PC-9 (cell line): ENCODE data around the gene TLR1. TPM values are rescaled to one million over a fixed set of nuclear protein-coding genes. Genes with fewer than 3 reads are reported as not detected.

Experiments used
- BruUV-seq: library from RNA; stranded (reverse); fragments of 400-500 nt; replicated peaks from 2 replicates; lab custom pipeline; 2021; lab: Mats Ljungman, UMichigan
- CTCF ChIA-PET: fragments of 300-600 bp; sonication (Branson Sonifier 250); formaldehyde crosslinking; loops from one replicate; lab custom pipeline; 2022; ENCODE audit warnings: antibody characterized with exemption; lab: Charles Lee
- POLR2A ChIA-PET: fragments of 300-600 bp; sonication (Branson Sonifier 250); formaldehyde crosslinking; loops from one replicate; lab custom pipeline; 2022; ENCODE audit warnings: antibody characterized with exemption; ENCODE audit not compliant: unreplicated experiment; lab: Charles Lee
- DNase-seq, 2 experiments: peaks; one replicate each; pipeline versions ENCODE4 v3.0.0 to v3.0.0-alpha.2; 2015 to 2022; ENCODE audit warnings: mixed read lengths in 1 of 2
- H2AFZ ChIP-seq: fragments of 200-600 bp; sonication (generic); 2 replicates; pipeline ENCODE4 v1.8.1; 2017; ENCODE audit warnings: antibody characterized with exemption
- H3F3A ChIP-seq: fragments of 200-600 bp; sonication (generic); 2 replicates; pipeline ENCODE4 v1.8.1; 2017; ENCODE audit warnings: antibody characterized with exemption, mild to moderate bottlenecking, low read depth; ENCODE audit not compliant: insufficient read depth
- H3K27ac ChIP-seq: fragments of 200-600 bp; sonication (generic); 2 replicates; pipeline ENCODE4 v1.6.1; 2016; ENCODE audit warnings: mixed run types
- H3K27me3 ChIP-seq: fragments of 200-600 bp; sonication (generic); 2 replicates; pipeline ENCODE4 v1.6.1; 2016; ENCODE audit warnings: low read depth, mixed run types; ENCODE audit not compliant: insufficient read depth
- H3K36me3 ChIP-seq: fragments of 200-600 bp; sonication (generic); 2 replicates; pipeline ENCODE4 v1.6.1; 2016; ENCODE audit warnings: low read depth, mixed run types
- H3K4me1 ChIP-seq: fragments of 200-600 bp; sonication (generic); replicated peaks from 2 replicates; pipeline ENCODE4 v1.6.1; 2016; ENCODE audit warnings: mixed run types; ENCODE audit not compliant: insufficient read depth
- H3K4me2 ChIP-seq: fragments of 200-600 bp; sonication (generic); 2 replicates; pipeline ENCODE4 v1.6.1; 2017; ENCODE audit warnings: mixed run types
- H3K4me3 ChIP-seq: fragments of 200-600 bp; sonication (generic); 2 replicates; pipeline ENCODE4 v1.6.1; 2016; ENCODE audit warnings: mixed run types
- H3K79me2 ChIP-seq: fragments of 200-600 bp; sonication (generic); 2 replicates; pipeline ENCODE4 v1.6.1; 2017; ENCODE audit warnings: low read depth, mixed run types
- H3K9me2 ChIP-seq: fragments of 200-600 bp; sonication (generic); 2 replicates; pipeline ENCODE4 v1.8.1; 2017; ENCODE audit warnings: mild to moderate bottlenecking; ENCODE audit not compliant: insufficient read depth
- H3K9me3 ChIP-seq: fragments of 200-600 bp; sonication (generic); 2 replicates; pipeline ENCODE4 v1.8.1; 2016; ENCODE audit warnings: low read depth; ENCODE audit not compliant: insufficient read depth
- H4K20me1 ChIP-seq: fragments of 200-600 bp; sonication (generic); 2 replicates; pipeline ENCODE4 v1.8.1; 2017; ENCODE audit not compliant: insufficient read depth
- EZH2 ChIP-seq: fragments of 200-600 bp; sonication (generic); IDR thresholded peaks from 2 replicates; pipeline ENCODE4 v1.8.0; 2017; ENCODE audit warnings: antibody characterized with exemption, low read depth
- intact Hi-C: fragments of 100-400 bp; cut with micrococcal nuclease; formaldehyde crosslinking; loops from one replicate; pipeline ENCODE4 v1.10.0; 2022; ENCODE audit not compliant: unreplicated experiment
- total RNA-seq: library from RNA; stranded (reverse); gene quantifications from 2 replicates; pipeline ENCODE4 v1.2.3, GENCODE V29; 2021
- TF ChIP-seq, protein P1 (sequence below): fragments of 200-600 bp; sonication (generic); conservative IDR thresholded peaks from 2 replicates; pipeline ENCODE4 v1.6.1; 2017; ENCODE audit warnings: mixed run types, antibody characterized with exemption, mild to moderate bottlenecking, moderate library complexity

The TLR1 gene
- total RNA-seq, 1 experiment from 2014 or later = 3.9 TPM

DNA sequence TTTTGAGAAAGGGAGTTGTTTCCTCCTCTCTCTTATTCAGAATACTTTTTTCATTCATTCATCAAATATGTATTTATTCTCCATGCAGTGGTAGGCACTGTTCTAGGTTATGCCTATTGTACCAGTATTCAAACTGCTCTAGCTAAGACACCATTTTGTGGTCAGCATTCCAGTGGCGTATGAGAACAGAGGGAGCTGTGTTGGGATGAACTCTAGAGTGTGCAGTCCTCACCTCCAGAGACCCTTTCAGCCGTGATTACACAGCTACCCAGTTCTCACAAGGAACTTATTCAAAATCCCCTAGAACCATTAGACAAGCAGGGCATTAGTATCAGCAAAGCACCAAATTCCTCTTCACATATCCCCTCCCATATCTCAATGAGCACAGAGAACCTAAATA lies 4.2 kb downstream of the TLR1 start:
- no peak overlapping the region for H2AFZ ChIP-seq
- no peaks in the 10 kb centered on the region for H3K27me3 ChIP-seq
- no peaks in the 10 kb centered on the region; the same call in 1 of the 2 replicates for H3F3A ChIP-seq
- no TSS peak for BruUV-seq
- no peaks in the 10 kb centered on the region for H3K36me3 ChIP-seq
- no peaks in the 10 kb centered on the region for H3K79me2 ChIP-seq
- H3K27ac ChIP-seq = no peak overlapping the region
- no peaks in the 10 kb centered on the region for H4K20me1 ChIP-seq
- no peak for DNase-seq
- H3K9me2 ChIP-seq = no peaks in the 10 kb centered on the region
- CTCF ChIA-PET = no interaction called here
- no peak for TF ChIP-seq EZH2
- TF ChIP-seq, protein P1, sequence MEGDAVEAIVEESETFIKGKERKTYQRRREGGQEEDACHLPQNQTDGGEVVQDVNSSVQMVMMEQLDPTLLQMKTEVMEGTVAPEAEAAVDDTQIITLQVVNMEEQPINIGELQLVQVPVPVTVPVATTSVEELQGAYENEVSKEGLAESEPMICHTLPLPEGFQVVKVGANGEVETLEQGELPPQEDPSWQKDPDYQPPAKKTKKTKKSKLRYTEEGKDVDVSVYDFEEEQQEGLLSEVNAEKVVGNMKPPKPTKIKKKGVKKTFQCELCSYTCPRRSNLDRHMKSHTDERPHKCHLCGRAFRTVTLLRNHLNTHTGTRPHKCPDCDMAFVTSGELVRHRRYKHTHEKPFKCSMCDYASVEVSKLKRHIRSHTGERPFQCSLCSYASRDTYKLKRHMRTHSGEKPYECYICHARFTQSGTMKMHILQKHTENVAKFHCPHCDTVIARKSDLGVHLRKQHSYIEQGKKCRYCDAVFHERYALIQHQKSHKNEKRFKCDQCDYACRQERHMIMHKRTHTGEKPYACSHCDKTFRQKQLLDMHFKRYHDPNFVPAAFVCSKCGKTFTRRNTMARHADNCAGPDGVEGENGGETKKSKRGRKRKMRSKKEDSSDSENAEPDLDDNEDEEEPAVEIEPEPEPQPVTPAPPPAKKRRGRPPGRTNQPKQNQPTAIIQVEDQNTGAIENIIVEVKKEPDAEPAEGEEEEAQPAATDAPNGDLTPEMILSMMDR = no peak
- intact Hi-C loops = loop anchor here (5.0 kb wide), 1 partner anchor 57 kb away; the partner anchor contains the start of gene TLR6
- POLR2A ChIA-PET = no interaction called here
- no peaks in the 10 kb centered on the region for H3K4me1 ChIP-seq
- H3K9me3 ChIP-seq = no peaks in the 10 kb centered on the region
- no peak overlapping the region for H3K4me2 ChIP-seq
- no peak overlapping the region for H3K4me3 ChIP-seq

- no TSS peak for BruUV-seq
- Histone ChIP-seq H3K4me1 (no peaks in the 10 kb centered on the region), H3K36me3 (no peaks in the 10 kb centered on the region), H3K4me3 (no peak overlapping the region), H3K79me2 (no peaks in the 10 kb centered on the region), H2AFZ (no peak overlapping the region), H3K27ac (no peak overlapping the region), H3K9me2 (no peaks in the 10 kb centered on the region), H3K27me3 (no peaks in the 10 kb centered on the region), H3F3A (no peaks in the 10 kb centered on the region), H3K9me3 (no peaks in the 10 kb centered on the region), H3K4me2 (no peak overlapping the region), H4K20me1 (no peaks in the 10 kb centered on the region)
- ChIA-PET CTCF (interaction anchor here (0.7 kb wide), 1 partner anchor 12 kb away, joined by 4 read pairs; the partner anchor contains the start of gene TLR10), POLR2A (no interaction called here)
- intact Hi-C loops = no loop called here
- TF ChIP-seq, protein P1 = no peak
- no peak for TF ChIP-seq EZH2
- DNase-seq = no peak
These were observed 9.5 kb downstream of the TLR1 start for GRCh38 chr4:38795087-38795486.

DNA sequence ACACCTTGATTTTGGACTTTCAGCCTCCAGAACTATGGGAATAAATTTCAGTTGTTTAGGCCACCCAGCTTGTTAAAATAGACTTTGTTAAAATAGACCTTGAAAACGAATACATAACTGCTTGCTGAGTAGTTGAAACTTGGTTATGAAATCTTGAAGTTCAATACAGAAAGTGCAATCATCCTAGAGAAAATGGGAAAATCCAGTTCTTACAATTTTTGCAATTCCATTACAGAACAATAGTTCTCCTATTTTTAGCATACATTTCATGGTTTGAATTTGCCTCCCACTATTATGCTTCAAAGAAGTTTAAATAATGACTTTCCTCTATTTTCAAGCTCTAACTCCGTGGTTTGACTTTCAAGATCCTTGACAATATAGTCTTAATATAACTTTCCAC lies 10.5 kb downstream of the TLR1 start:
- no peaks in the 10 kb centered on the region for H4K20me1 ChIP-seq
- intact Hi-C loops = no loop called here
- BruUV-seq = no TSS peak
- H3K27ac ChIP-seq = no peak overlapping the region
- no peaks in the 10 kb centered on the region for H3K4me1 ChIP-seq
- TF ChIP-seq, protein P1 = no peak
- TF ChIP-seq EZH2 = no peak
- H3K36me3 ChIP-seq = no peaks in the 10 kb centered on the region
- no peaks in the 10 kb centered on the region for H3K9me3 ChIP-seq
- no peak for DNase-seq
- POLR2A ChIA-PET = no interaction called here
- H3F3A ChIP-seq = no peaks in the 10 kb centered on the region
- H3K27me3 ChIP-seq = no peaks in the 10 kb centered on the region
- no peaks in the 10 kb centered on the region for H3K79me2 ChIP-seq
- no peak overlapping the region for H3K4me3 ChIP-seq
- CTCF ChIA-PET = interaction anchor here (0.7 to 0.9 kb wide), 2 partner anchors 34 to 48 kb away, joined by 3 to 4 read pairs; no protein-coding TSS in a partner anchor
- H3K4me2 ChIP-seq = no peak overlapping the region
- H2AFZ ChIP-seq = no peak overlapping the region
- no peaks in the 10 kb centered on the region for H3K9me2 ChIP-seq
